Measurements from ENCODE around the gene FRK. TPM values are rescaled to one million over a fixed set of nuclear protein-coding genes. Genes with fewer than 3 reads are reported as not detected.

FRK gene
- total RNA-seq, 4 donors from 2014 or later = 7.4 to 54.3 (median 31.2) TPM

GRCh38 chr6:116084284-116084683, 23.6 kb upstream of the FRK start:
- H3K27me3 ChIP-seq = no peaks in the 10 kb centered on the region
- H3K27ac ChIP-seq = no peak overlapping the region
- TF ChIP-seq CTCF (IDR thresholded peaks at IDR 0.05) (no peak), POLR2A (IDR thresholded peaks at IDR 0.05) (no peak)
- no peaks in the 10 kb centered on the region for H3K36me3 ChIP-seq
- no peaks in the 10 kb centered on the region for H3K4me1 ChIP-seq
- no peaks in the 10 kb centered on the region for H3K9me3 ChIP-seq
- H3K4me3 ChIP-seq = no peak overlapping the region
- no peak for DNase-seq

GRCh38 chr6:116083052-116083451, 22.4 kb upstream of the FRK start:
- Histone ChIP-seq H3K4me1 (no peaks in the 10 kb centered on the region), H3K36me3 (no peaks in the 10 kb centered on the region), H3K4me3 (no peak overlapping the region), H3K9me3 (no peaks in the 10 kb centered on the region), H3K27ac (no peak overlapping the region), H3K27me3 (no peaks in the 10 kb centered on the region)
- TF ChIP-seq POLR2A (IDR thresholded peaks at IDR 0.05) (no peak), CTCF (IDR thresholded peaks at IDR 0.05) (no peak)
- DNase-seq = no peak

GRCh38 chr6:116078945-116079344, 18.3 kb upstream of the FRK start:
- TF ChIP-seq POLR2A (IDR thresholded peaks at IDR 0.05) = no peak
- H3K4me3 ChIP-seq = no peak overlapping the region
- H3K9me3 ChIP-seq = no peaks in the 10 kb centered on the region
- no peaks in the 10 kb centered on the region for H3K36me3 ChIP-seq
- DNase-seq = no peak
- H3K4me1 ChIP-seq = no peaks in the 10 kb centered on the region
- H3K27ac ChIP-seq = no peak overlapping the region
- H3K27me3 ChIP-seq = no peaks in the 10 kb centered on the region

- H3K27ac ChIP-seq = no peak overlapping the region
- no peaks in the 10 kb centered on the region for H3K36me3 ChIP-seq
- no peak for TF ChIP-seq CTCF (IDR thresholded peaks at IDR 0.05)
- TF ChIP-seq POLR2A (IDR thresholded peaks at IDR 0.05) = no peak
- H3K9me3 ChIP-seq = no peaks in the 10 kb centered on the region
- no peaks in the 10 kb centered on the region for H3K4me1 ChIP-seq
- no peak overlapping the region for H3K4me3 ChIP-seq
- no peak for DNase-seq
- H3K27me3 ChIP-seq = no peaks in the 10 kb centered on the region
These were observed 17.8 kb upstream of the FRK start for GRCh38 chr6:116078522-116078921.

GRCh38 chr6:116074732-116075390, 14.2 kb upstream of the FRK start:
- no peaks in the 10 kb centered on the region for H3K27me3 ChIP-seq
- DNase-seq = no peak
- no peak for TF ChIP-seq POLR2A (IDR thresholded peaks at IDR 0.05)
- no peak for TF ChIP-seq CTCF (IDR thresholded peaks at IDR 0.05)
- H3K9me3 ChIP-seq = no peaks in the 10 kb centered on the region
- no peaks in the 10 kb centered on the region for H3K36me3 ChIP-seq
- no peak overlapping the region for H3K4me3 ChIP-seq
- H3K27ac ChIP-seq = no peak overlapping the region
- H3K4me1 ChIP-seq = no peaks in the 10 kb centered on the region

- Histone ChIP-seq H3K9me3 (no peaks in the 10 kb centered on the region), H3K27me3 (no peaks in the 10 kb centered on the region), H3K36me3 (no peaks in the 10 kb centered on the region), H3K4me3 (no peak overlapping the region), H3K27ac (no peak overlapping the region), H3K4me1 (no peaks in the 10 kb centered on the region)
- TF ChIP-seq POLR2A (IDR thresholded peaks at IDR 0.05) (no peak), CTCF (IDR thresholded peaks at IDR 0.05) (no peak)
- DNase-seq = no peak
These were observed 13.2 kb upstream of the FRK start for GRCh38 chr6:116073765-116074440.

Measured in Peyer's patch (tissue), 4 donors.